ENCODE results near the gene LRRC55.

DNA sequence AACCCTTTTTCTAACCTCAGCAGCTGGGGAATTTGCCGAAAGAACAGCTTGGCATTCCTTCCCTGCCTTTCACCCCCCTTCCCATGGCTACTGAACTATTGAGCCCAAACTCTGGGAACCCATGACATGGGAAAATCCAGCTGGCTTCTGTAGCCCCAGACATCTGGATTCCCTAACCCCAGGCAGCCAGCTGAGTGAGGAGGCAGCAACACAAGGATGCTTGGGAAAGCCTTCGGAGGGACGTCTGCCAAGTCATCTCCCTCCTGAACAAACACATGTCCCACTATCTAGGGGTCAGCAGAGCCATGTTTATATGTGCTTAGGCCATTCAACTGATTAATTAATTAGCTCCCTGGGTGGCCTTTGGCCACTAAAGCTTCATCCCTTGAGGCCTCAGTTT is 21.6 kb downstream of the LRRC55 start:
- no peak for TF ChIP-seq POLR2A (IDR thresholded peaks at IDR 0.05; ENCODE audit: borderline replicate concordance, extremely low read depth, insufficient read depth, insufficient read length)
- TF ChIP-seq, protein P1, sequence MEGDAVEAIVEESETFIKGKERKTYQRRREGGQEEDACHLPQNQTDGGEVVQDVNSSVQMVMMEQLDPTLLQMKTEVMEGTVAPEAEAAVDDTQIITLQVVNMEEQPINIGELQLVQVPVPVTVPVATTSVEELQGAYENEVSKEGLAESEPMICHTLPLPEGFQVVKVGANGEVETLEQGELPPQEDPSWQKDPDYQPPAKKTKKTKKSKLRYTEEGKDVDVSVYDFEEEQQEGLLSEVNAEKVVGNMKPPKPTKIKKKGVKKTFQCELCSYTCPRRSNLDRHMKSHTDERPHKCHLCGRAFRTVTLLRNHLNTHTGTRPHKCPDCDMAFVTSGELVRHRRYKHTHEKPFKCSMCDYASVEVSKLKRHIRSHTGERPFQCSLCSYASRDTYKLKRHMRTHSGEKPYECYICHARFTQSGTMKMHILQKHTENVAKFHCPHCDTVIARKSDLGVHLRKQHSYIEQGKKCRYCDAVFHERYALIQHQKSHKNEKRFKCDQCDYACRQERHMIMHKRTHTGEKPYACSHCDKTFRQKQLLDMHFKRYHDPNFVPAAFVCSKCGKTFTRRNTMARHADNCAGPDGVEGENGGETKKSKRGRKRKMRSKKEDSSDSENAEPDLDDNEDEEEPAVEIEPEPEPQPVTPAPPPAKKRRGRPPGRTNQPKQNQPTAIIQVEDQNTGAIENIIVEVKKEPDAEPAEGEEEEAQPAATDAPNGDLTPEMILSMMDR (IDR thresholded peaks at IDR 0.05 in 2 of 3, conservative IDR thresholded peaks at IDR 0.05 in 1 of 3; ENCODE audit: borderline replicate concordance in 1 of 3, insufficient read depth in 1 of 3, low read depth in 2 of 3, low read length in 2 of 3): no peak
